CD4-positive, alpha-beta T cell treated with Interleukin-6 at 100 ng/mL for 8 hours (primary cell): ENCODE data around the gene GALNTL6.
"Not testable (repeated sequence)": the region's sequence is repeated elsewhere in the genome, so short reads cannot be mapped to it uniquely, and the experiment has no call there.

ENCODE experiments used
- DNase-seq: peaks from one replicate; pipeline ENCODE4 v3.0.0-alpha.2; 2020; ENCODE audit warnings: mixed read lengths, low spot score

Gene GALNTL6

GRCh38 chr4:172871381-172871780 is 1058.2 kb downstream of the GALNTL6 start:
- DNase-seq, result no peak

GRCh38 chr4:172874944-172875343 is 1061.7 kb downstream of the GALNTL6 start:
- no peak for DNase-seq

- no peak for DNase-seq
These were observed 1063.2 kb downstream of the GALNTL6 start for GRCh38 chr4:172876394-172876793.

GRCh38 chr4:172881645-172882044 is 1068.4 kb downstream of the GALNTL6 start:
- no peak for DNase-seq

- not testable (repeated sequence) for DNase-seq
These were observed 1074.2 kb downstream of the GALNTL6 start for GRCh38 chr4:172887358-172887757.

GRCh38 chr4:172887959-172888358 is 1074.8 kb downstream of the GALNTL6 start:
- DNase-seq, result no peak

GRCh38 chr4:172892300-172892699 is 1079.1 kb downstream of the GALNTL6 start:
- DNase-seq, result no peak

- no peak for DNase-seq
These were observed 1082.5 kb downstream of the GALNTL6 start for GRCh38 chr4:172895699-172896098.

GRCh38 chr4:172897046-172897445 is 1083.8 kb downstream of the GALNTL6 start:
- no peak for DNase-seq

GRCh38 chr4:172898715-172899114 is 1085.5 kb downstream of the GALNTL6 start:
- DNase-seq, result no peak

GRCh38 chr4:172899861-172900260 is 1086.7 kb downstream of the GALNTL6 start:
- no peak for DNase-seq

- DNase-seq, result no peak
These were observed 1087.7 kb downstream of the GALNTL6 start for GRCh38 chr4:172900900-172901299.

- DNase-seq, result not testable (repeated sequence)
These were observed 1099.3 kb downstream of the GALNTL6 start for GRCh38 chr4:172912468-172912867.

- not testable (repeated sequence) for DNase-seq
These were observed 1104.2 kb downstream of the GALNTL6 start for GRCh38 chr4:172917403-172917802.

- no peak for DNase-seq
These were observed 1106.1 kb downstream of the GALNTL6 start for GRCh38 chr4:172919269-172919668.

GRCh38 chr4:172927096-172927814 is 1114.1 kb downstream of the GALNTL6 start:
- no peak for DNase-seq

- no peak for DNase-seq
These were observed 1115.1 kb downstream of the GALNTL6 start for GRCh38 chr4:172928347-172928746.

GRCh38 chr4:172938072-172938829 is 1125.0 kb downstream of the GALNTL6 start:
- DNase-seq, result no peak

GRCh38 chr4:172938870-172939269 is 1125.7 kb downstream of the GALNTL6 start:
- no peak for DNase-seq

GRCh38 chr4:172942840-172943239 is 1129.6 kb downstream of the GALNTL6 start:
- DNase-seq, result no peak

- DNase-seq, result no peak
These were observed 1132.4 kb downstream of the GALNTL6 start for GRCh38 chr4:172945611-172946010.

- no peak for DNase-seq
These were observed 1133.3 kb downstream of the GALNTL6 start for GRCh38 chr4:172946503-172946902.

- DNase-seq, result no peak
These were observed 1134.4 kb downstream of the GALNTL6 start for GRCh38 chr4:172947594-172947993.
